HG03139 (cell line): ENCODE results near the gene STRIP1.
"Not testable (repeated sequence)": the region's sequence is repeated elsewhere in the genome, so short reads cannot be mapped to it uniquely, and the experiment has no call there.

Experiments used
- ATAC-seq: cut with Tn5 transposase; IDR thresholded peaks from one replicate; pipeline ENCODE4 v1.9.1; 2021; ENCODE audit not compliant: unreplicated experiment

STRIP1 gene

DNA sequence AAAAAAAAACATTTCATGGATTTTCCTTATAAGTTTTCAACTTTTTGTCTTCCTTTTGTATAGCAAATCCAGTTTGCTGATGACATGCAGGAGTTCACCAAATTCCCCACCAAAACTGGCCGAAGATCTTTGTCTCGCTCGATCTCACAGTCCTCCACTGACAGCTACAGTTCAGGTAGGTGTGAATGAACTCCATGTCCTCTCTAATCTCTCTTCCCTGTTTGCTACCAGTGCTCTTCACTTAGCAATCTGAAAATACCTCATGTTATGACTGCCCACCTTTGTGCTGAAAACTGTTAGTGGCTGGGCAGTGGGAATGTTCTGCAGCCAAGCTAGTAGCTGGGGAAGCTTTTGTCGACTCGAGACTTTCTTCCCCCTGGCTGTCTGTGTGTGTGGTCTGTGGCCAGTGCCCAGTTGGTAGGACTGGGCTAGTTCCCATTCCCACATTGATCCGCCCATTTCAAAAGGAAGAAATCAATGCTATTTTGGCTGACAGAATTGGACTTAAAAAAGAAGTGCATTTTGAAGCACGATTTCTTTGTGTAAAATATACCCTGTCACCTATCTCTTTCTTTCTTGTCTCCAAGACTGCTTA, 25.4 kb upstream of the STRIP1 start:
- no peak for ATAC-seq

DNA sequence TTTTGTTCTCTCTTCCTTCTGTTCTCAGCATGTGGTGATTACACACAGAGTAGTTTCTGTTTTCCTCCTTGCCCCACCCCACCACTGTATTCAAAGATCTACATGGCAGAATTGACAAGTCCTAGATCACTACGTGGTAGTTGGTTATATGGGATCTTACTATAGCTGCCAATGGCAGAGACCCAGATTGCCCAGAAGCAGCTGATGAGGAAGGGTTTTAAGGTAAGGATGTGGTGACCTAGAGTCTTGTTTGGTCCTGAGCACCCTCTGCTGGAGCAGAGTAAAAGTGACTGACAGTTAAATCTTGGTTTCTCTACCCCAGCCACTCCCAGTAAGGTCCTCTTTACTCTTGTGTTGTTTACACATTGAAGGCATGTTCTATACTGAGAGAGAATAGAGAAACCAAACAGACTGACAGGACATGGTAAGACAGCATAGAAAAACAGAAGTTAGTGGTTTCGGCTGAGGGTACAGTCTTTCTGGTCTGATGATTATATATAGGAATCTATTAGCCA, 22.8 kb upstream of the STRIP1 start:
- peak; percentile 92 for ATAC-seq

DNA sequence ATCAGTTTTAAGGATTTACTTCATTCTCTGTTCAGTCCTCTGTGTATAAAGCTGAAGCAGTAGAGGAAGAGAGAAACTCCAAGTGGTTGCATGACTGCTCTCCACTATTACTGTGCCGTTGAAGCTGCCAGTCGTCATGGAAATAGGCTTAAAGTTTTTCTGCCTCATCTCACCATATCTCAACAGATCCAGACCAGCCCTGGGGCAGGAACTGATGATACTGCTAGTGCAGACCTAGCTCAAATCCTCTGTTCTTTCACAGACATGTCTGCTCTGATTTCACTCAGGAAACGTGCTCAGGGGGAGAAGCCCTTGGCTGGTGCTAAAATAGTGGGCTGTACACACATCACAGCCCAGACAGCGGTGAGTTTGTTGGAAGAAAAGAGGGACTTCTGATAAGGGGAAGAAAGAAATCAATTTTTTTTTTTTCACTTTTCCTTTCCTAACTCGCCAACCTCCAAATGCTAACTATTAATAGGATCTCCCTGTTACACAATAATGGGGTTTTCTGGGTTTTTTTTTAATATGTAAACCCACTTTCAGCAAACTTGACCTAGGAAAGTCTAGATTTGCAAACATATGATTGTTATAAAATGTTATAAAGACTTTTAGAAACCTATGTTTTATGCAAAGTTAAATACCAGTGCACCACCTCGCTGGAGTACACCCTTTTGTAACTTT, 22.2 kb upstream of the STRIP1 start:
- ATAC-seq = peak; percentile 54

DNA sequence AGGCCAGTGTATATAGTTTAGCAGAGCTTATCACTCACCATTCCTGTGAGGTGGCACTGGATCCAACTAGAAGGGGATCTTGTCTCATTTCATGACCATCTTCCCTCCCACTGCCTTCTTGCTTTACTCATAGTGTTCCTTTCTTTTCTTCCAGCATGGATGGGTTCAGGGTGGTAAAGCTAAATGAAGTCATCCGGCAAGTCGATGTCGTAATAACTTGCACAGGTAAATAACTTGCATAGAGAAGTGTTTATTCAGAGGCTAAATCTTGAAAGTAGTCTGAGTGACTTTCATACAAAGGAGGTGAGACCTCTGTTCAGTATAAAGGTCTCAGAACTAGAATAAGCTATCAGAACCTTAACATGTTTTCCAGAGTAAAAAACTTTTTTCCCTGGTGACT, 16.6 kb upstream of the STRIP1 start:
- no peak for ATAC-seq

DNA sequence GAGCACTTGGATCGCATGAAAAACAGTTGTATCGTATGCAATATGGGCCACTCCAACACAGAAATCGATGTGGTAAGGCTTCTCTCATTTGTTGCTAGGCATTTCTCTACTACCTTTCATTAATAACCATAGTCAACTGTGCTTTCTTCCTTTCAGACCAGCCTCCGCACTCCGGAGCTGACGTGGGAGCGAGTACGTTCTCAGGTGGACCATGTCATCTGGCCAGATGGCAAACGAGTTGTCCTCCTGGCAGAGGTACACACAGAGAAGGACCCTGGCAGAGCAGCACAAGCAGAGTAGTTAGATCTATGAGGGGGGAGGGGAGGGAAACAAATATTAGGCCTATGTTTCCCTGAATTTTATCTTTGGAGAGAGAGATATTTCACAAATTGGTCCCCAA, 16.0 kb upstream of the STRIP1 start:
- ATAC-seq = no peak

DNA sequence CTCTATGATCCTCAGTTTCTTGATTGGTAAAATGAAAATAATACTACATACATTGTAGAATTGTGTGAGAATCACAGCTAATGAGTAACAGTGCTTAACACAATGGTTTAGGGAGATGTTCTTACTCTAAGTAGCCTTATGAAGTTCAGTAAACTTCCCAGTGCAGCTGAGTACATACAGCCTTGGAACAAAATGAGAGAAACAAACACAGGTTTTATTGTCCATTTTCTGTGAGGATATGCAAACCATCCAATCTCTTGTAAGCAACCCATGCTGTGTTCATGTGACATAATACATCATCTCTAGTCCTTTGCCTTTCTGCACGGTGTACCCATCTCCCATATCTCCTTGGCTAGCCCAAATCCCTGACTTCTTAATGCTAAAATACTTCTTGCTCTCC, 14.7 kb upstream of the STRIP1 start:
- ATAC-seq = no peak

DNA sequence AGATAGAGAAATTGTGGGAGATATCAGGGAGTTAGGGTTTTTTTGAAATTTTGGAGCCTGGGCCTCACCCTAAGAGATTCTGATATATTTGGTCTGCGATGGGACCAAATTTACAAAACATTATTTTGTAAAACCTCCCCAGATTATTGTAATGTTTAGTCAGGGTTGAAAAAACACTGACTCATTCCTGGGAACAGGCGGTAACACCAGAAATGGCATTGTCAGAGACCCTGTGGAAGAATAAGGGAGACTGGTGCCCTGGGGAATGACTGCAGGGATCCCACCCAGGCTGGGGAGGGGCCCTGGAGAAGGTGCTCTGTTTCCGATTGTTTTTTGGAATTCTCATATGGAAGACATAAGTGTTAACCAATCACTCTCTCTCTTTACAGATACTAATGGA, 13.1 kb upstream of the STRIP1 start:
- no peak for ATAC-seq

DNA sequence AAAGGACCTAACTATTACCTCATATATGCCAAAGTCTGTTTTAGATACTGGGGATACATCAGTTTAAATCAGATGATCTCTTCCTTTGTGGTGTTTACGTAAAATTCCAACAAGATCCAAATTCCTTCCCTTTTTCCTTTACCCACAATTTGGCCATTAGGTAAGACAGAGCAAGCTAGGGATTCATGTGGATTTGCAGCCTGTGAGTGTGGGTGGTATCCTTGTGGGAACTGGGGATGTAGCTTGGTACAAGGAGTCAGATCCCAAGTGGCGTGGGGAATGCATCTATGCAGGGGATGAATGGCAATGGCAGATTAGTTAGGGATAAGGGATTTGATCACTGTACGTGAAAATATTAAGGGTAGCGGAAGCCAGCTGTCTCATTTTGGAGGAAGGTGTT, 9.8 kb upstream of the STRIP1 start:
- ATAC-seq = no peak

DNA sequence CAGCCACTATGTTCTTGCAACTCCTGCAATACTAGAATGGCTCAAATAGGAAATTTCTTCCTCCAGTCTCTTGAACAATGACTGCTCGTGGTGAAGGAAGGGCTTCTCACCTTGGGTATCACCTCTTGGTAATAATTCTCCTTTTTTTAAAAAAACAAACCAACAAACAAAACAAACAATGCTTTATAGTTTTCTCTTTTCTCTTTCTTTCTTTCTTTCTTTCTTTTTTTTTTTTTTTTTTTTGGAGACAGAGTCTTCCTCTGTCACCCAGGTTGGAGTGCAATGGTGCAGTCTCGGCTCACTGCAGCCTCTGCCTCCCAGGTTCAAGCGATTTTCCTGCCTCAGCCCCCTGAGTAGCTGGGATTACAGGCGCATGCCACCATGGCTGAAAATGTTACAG, 3.7 kb upstream of the STRIP1 start:
- ATAC-seq = not testable (repeated sequence)

DNA sequence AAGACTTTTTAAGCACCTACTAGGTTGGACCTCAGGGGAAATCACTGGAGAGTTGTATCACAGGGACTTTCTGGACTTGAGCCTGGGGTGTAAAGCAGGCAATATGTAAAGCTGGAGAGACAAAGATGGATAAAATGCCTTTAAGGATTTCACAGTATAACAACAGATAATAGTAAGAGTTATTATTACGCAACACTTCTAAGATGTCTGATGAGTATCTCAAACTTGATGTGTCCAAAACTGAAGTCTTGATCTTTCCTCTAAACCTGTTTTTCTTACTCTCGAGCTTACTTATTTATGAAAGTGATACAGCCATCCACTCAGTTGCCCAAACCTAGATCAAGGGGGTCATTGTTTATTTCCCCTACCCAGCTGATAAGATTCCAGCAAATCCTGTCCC, 2.1 kb upstream of the STRIP1 start:
- ATAC-seq = no peak

DNA sequence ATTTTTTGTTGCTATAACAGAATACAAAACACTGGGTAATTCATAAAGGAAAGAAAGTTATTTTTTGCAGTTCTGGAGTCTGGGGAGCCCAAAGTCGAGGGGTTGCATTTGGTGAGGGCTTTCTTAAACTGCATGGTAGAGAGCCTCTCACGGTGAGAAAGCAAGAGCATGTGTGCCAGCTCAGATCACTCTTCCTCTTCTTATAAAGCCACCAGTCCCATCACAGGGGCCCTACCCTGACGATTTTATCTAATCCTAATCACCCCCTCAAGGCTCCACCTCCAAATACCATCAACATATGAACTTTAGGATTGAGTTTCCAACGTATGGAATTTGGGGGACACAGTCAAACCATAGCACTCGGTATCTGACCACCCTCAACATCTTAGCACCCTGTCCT, 1.0 kb upstream of the STRIP1 start:
- ATAC-seq = no peak

DNA sequence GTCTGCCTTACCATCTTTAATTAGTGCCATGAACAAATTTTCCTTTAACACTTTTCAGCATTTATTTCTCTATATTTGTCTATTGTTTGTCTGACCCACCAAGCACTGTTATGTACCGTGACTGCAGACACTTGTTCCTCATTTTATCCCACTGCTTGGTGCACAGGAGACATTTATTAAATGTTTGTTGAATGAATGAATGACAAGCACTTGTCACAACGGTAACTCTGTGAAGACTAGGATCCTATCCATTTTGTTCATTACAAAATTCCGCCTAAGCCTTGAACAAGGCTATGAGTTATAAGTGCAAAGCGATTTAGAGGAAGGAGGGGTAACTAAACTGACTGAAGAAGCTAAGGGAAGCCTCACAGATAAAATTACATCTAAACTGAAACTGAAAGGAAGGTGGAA, 379 bp upstream of the STRIP1 start:
- ATAC-seq = no peak

DNA sequence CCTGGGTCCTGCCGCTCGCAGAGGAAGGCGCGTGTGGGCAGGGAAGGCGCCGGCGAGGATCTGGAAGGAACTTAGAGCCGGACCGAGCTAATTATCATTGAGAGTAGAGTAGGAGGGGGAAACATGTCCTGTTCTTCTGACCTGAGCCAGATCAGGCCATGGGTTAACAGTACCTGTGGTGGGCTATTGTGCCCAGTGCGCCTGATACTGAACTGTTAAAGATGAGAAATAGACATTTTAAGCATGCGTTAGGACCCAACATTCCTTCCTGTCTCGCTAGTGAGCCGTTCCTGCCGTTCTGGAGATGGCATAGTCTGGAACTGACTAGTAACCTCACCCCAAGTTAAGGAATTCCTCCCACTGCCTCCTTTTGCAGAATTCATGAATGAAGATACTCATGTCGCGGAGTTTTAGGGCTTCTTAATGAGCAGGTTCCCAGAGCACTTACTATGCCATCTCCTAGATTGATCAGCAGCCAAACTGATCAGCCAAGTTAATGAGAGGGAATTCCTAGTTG, 870 bp downstream of the STRIP1 start:
- peak; percentile 2 for ATAC-seq

DNA sequence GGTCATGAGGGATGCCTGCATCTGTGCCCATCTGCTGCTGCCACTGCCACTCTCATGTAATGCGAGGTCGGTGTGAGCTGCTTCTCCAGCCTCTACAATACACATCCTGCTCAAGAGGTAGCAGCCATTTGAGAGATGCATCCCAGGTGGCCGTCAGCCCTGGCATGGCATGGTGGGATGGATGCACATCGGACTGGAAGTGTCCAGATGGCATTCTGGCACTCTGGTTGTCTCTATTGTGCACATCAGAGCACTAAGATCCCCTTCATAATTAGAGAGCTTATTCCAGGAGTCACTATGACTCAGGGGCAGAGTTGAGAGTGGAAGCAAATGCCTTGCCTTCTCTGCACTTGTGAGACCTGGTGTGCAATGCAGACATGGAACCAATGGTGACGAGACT, 3.8 kb downstream of the STRIP1 start:
- ATAC-seq = no peak

DNA sequence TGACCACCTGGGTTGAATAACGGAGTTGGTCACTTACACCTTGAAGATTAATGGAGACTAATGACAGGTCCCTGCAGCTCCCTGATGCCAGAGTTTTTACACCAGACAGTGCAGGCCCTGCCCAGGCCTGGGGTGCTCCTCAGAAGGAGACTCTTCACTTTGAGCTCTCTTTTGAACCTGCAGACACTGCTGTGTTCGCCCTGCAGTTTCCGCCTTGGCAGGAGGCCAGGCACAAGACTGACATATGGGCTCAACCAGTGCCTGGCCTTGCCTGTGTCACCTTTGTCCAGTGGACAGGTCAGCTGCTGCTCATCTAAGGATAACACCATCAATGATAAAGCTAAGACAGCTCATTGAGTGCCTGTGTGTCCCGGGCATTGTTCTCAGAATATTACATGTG, 5.2 kb downstream of the STRIP1 start:
- ATAC-seq = no peak

DNA sequence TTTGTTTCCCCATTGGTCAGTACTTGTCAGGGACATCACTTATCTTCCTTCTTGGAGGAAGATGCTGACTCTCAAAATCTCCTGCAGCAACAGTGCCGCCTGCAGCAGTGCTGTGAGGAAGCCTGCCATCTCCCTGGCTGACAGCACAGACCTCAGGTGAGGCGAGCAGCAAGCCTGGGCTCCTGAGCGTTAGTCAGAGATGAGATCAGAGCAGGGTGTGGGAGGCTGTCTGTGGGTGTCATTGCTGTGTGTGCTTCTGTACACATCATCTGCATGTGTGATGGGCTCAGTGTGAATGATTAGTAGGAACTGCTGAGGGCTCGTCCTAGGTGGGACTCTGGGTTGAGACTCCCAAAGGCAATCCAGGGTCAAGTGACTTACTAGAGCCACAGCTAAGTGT, 6.1 kb downstream of the STRIP1 start:
- no peak for ATAC-seq

DNA sequence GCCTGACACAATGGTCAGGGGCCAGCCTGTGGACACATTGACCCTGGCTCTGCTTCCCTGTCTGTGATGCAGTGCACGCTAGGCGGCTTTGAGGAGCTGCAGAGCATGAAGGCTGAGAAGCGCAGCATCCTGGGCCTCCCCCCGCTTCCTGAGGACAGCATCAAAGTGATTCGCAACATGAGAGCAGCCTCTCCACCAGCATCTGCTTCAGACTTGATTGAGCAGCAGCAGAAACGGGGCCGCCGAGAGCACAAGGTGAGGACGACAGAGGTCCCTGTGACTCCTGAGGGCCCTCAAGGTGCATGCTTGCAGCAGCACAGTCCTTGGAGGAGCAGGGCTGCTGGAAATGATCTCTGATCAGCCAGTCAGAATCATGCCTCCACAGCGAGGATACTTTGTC, 8.6 kb downstream of the STRIP1 start:
- ATAC-seq = no peak

DNA sequence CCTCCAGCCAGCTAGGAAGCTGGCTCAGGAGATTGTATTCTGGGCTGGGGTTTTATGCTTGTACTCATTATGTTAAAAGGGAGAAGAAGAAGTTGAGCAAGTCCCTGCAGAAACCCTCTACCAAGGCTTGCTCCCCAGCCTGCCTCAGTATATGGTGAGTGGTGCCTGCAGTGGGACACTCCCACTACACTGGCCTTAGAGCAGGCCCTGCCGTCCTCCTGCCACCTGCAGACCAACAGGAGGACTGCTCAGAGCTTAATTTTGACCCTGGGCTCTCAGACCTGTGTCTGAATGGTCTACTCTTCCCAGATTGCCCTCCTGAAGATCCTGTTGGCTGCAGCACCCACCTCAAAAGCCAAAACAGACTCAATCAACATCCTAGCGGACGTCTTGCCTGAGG, 13.0 kb downstream of the STRIP1 start:
- no peak for ATAC-seq

DNA sequence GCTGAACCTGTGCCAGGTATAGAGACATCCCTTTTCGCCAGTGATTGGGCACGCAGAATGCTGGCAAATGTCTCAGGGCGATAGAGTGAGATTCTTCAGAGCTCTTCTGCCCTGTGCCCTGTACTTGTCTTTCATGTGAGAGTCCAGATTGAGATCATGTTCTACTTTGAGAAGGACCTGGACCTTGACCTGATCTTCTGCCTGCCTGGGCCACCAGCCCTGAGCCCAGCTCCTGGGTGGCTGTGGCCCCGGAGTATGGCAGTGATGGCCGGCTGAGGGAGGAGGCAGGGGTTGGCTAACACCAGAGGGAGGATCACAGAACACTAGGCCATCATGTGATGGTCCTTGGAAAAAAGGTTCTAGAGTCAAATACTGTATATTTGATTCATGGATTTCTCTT, 13.8 kb downstream of the STRIP1 start:
- no peak for ATAC-seq

DNA sequence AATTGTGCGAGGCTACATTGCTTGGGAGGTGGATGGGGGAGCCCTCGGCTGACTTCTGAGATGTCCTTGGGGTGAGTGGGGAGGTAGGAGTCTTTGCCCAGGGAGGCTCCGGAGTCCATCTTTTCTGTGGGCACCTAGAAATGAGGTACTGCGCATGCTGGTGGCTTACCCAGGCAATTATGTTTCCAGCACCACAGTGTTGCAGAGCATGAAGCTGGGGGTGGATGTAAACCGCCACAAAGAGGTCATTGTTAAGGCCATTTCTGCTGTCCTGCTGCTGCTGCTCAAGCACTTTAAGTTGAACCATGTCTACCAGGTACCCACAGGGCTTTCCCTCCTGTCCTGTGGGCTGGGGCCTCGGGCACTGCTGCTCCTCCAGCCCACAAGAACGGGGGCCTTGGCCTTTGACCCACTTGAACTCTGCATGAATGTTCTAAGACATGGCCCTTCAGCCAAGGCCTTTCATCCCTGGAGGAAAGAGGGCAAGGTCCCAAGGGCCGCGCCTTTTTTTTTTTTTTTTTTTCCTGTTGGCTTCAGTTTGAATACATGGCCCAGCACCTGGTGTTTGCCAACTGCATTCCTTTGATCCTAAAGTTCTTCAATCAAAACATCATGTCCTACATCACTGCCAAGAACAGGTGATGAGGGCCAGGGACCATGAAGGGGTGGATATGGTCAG, 14.6 kb downstream of the STRIP1 start:
- ATAC-seq = no peak

DNA sequence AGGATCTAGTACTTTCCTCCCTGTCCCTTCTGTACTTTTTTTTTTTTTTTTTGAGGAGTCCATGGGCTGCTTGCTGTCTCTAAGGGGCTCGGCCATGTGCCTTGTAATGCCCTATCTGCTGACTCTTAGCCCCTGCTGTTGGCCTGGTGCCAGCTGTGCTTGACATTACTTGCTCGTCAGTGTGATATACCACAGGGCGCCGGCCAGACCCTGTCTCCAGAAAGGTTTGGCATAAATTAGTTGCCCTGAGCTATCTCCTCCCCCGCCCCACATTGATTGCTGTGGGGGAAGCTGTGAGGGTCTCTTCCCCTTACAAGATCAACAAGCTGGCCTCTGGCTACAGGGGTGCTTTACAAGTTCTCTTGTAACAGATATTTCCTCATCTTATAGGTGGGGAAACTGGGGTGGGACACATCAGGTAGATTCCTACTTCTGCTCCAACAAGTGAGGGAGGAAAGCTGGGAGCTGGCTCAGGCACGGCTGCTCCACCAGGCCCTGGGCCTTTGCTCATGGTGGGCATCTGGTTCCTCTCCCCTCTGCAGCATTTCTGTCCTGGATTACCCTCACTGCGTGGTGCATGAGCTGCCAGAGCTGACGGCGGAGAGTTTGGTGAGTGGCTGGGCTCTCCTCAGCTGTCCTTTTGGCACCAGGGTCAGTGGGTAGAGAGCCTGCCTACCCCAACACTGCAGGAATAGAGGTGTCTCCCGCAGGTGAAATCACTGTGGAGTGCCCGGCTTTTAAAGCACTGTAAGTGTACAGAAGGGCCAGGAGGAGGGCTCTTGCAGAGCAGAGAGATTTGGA, 15.6 kb downstream of the STRIP1 start:
- no peak for ATAC-seq
